ENCODE data around the gene GABBR2.

DNA sequence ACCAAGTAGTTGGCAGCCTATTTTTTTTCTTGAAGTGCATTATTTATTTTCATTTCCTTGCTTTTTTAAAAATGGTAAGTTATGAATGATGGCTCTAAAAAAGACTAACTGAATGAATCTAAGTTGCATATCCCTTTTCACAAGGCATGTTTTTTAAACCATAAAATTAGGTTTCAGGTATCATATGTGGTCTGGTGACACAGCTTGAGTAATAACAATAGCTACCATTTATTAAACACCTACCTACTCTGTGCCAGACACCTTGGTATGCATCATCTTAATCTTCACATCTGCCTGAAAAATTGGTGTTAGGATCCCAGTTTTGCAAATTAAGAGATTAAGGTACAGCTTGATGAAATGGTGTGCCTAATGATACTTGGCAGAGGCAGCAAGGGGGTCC is 4.3 kb upstream of the GABBR2 start:
- TF ChIP-seq, protein P1, sequence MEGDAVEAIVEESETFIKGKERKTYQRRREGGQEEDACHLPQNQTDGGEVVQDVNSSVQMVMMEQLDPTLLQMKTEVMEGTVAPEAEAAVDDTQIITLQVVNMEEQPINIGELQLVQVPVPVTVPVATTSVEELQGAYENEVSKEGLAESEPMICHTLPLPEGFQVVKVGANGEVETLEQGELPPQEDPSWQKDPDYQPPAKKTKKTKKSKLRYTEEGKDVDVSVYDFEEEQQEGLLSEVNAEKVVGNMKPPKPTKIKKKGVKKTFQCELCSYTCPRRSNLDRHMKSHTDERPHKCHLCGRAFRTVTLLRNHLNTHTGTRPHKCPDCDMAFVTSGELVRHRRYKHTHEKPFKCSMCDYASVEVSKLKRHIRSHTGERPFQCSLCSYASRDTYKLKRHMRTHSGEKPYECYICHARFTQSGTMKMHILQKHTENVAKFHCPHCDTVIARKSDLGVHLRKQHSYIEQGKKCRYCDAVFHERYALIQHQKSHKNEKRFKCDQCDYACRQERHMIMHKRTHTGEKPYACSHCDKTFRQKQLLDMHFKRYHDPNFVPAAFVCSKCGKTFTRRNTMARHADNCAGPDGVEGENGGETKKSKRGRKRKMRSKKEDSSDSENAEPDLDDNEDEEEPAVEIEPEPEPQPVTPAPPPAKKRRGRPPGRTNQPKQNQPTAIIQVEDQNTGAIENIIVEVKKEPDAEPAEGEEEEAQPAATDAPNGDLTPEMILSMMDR (IDR thresholded peaks at IDR 0.05 in 2 of 3, conservative IDR thresholded peaks at IDR 0.05 in 1 of 3; ENCODE audit: insufficient read depth in 2 of 3, low read depth in 1 of 3, low read length in 3 of 3): no peak
- TF ChIP-seq POLR2AphosphoS5 (IDR thresholded peaks at IDR 0.05; ENCODE audit: control insufficient read depth, insufficient read depth, low read depth, low read length): no peak

Measured in K562 (cell line).